ENCODE measurements around the gene LILRA6. TPM values are rescaled to one million over a fixed set of nuclear protein-coding genes. Genes with fewer than 3 reads are reported as not detected.
"Not testable (repeated sequence)": the region's sequence is repeated elsewhere in the genome, so short reads cannot be mapped to it uniquely, and the experiment has no call there.

Gene LILRA6
- total RNA-seq, 1 donor, result not detected

DNA sequence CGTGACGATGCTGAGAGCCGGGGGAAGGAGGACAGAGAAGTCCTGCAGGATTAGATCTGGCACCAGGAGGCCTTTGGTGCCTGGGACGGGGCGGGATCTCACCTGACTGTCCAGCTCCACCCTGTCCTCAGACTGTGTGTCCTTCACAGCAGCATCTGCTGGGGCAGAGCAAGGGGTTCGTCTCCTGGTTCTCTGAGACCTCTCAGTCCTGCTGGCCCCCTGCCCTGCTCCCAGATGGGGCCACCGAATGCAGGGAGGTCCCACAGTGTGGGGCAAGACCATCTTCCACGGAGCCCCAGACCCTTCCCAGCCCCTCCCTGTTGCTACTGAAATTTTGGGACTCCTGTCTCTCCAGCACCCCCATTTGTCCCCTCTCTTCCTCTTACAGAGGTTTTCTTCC lies 24.3 kb downstream of the LILRA6 start:
- Histone ChIP-seq H3K4me1 (ENCODE audit: insufficient read depth, low read length) (no peaks in the 10 kb centered on the region), H3K4me2 (ENCODE audit: insufficient read depth, low read length) (no peak overlapping the region), H3K27me3 (ENCODE audit: insufficient read depth, low read length) (no peaks in the 10 kb centered on the region), H3K4me3 (ENCODE audit: insufficient read depth, low read length) (no peak overlapping the region), H3K36me3 (ENCODE audit: insufficient read depth, low read length) (no peaks in the 10 kb centered on the region), H3K27ac (ENCODE audit: low read depth, low read length) (no peak overlapping the region), H3K79me2 (ENCODE audit: insufficient read depth, low read length) (peaks cover under 1% of the 10 kb centered on the region), H3K9me3 (ENCODE audit: low read depth, low read length) (no peaks in the 10 kb centered on the region), H4K20me1 (ENCODE audit: insufficient read depth, low read length) (no peaks in the 10 kb centered on the region), H2AFZ (ENCODE audit: low read length) (no peak overlapping the region)
- TF ChIP-seq, protein P1, sequence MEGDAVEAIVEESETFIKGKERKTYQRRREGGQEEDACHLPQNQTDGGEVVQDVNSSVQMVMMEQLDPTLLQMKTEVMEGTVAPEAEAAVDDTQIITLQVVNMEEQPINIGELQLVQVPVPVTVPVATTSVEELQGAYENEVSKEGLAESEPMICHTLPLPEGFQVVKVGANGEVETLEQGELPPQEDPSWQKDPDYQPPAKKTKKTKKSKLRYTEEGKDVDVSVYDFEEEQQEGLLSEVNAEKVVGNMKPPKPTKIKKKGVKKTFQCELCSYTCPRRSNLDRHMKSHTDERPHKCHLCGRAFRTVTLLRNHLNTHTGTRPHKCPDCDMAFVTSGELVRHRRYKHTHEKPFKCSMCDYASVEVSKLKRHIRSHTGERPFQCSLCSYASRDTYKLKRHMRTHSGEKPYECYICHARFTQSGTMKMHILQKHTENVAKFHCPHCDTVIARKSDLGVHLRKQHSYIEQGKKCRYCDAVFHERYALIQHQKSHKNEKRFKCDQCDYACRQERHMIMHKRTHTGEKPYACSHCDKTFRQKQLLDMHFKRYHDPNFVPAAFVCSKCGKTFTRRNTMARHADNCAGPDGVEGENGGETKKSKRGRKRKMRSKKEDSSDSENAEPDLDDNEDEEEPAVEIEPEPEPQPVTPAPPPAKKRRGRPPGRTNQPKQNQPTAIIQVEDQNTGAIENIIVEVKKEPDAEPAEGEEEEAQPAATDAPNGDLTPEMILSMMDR (IDR thresholded peaks at IDR 0.05; ENCODE audit: extremely low read depth, low read depth, low read length), result no peak
- DNase-seq (ENCODE audit: insufficient read length, low spot score, missing footprints), result peak; percentile 30

- not testable (repeated sequence) for H3K36me3 ChIP-seq (ENCODE audit: insufficient read depth, low read length); H3K27ac ChIP-seq (ENCODE audit: low read depth, low read length); H4K20me1 ChIP-seq (ENCODE audit: insufficient read depth, low read length); H3K4me1 ChIP-seq (ENCODE audit: insufficient read depth, low read length); H3K4me3 ChIP-seq (ENCODE audit: insufficient read depth, low read length); H3K9me3 ChIP-seq (ENCODE audit: low read depth, low read length); H3K4me2 ChIP-seq (ENCODE audit: insufficient read depth, low read length); H3K27me3 ChIP-seq (ENCODE audit: insufficient read depth, low read length); H2AFZ ChIP-seq (ENCODE audit: low read length); DNase-seq (ENCODE audit: insufficient read length, low spot score, missing footprints); H3K79me2 ChIP-seq (ENCODE audit: insufficient read depth, low read length)
These were observed 24.9 kb downstream of the LILRA6 start for GRCh38 chr19:54217517-54218247.

GRCh38 chr19:54216869-54217268 lies 25.7 kb downstream of the LILRA6 start:
- H2AFZ ChIP-seq (ENCODE audit: low read length), result no peak overlapping the region
- H3K4me3 ChIP-seq (ENCODE audit: insufficient read depth, low read length), result no peak overlapping the region
- H3K9me3 ChIP-seq (ENCODE audit: low read depth, low read length), result no peaks in the 10 kb centered on the region
- peaks cover 3% of the 10 kb centered on the region for H3K79me2 ChIP-seq (ENCODE audit: insufficient read depth, low read length)
- no peaks in the 10 kb centered on the region for H3K36me3 ChIP-seq (ENCODE audit: insufficient read depth, low read length)
- H3K27me3 ChIP-seq (ENCODE audit: insufficient read depth, low read length), result no peaks in the 10 kb centered on the region
- no peaks in the 10 kb centered on the region for H3K4me1 ChIP-seq (ENCODE audit: insufficient read depth, low read length)
- TF ChIP-seq, protein P1 (IDR thresholded peaks at IDR 0.05; ENCODE audit: extremely low read depth, low read depth, low read length), result no peak
- H3K4me2 ChIP-seq (ENCODE audit: insufficient read depth, low read length), result no peak overlapping the region
- no peak overlapping the region for H3K27ac ChIP-seq (ENCODE audit: low read depth, low read length)
- H4K20me1 ChIP-seq (ENCODE audit: insufficient read depth, low read length), result peaks cover 3% of the 10 kb centered on the region
- DNase-seq (ENCODE audit: insufficient read length, low spot score, missing footprints), result peak; percentile 35

DNA sequence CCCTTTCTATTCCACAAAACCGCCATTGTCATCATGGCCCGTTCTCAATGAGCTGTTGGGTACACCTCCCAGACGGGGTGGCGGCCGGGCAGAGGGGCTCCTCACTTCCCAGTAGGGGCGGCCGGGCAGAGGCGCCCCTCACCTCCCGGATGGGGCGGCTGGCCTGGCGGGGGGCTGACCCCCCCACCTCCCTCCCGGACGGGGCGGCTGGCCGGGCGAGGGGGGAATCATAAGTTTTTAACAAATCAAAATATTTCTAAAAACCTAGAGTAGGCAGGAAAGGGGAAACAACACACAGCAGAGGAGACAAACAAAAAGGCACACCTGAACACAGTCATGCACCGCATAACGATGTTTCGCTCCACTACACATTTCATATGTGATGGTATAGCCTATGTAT lies 27.9 kb downstream of the LILRA6 start:
- DNase-seq (ENCODE audit: insufficient read length, low spot score, missing footprints); H2AFZ ChIP-seq (ENCODE audit: low read length); H3K27ac ChIP-seq (ENCODE audit: low read depth, low read length); H3K9me3 ChIP-seq (ENCODE audit: low read depth, low read length); H3K4me3 ChIP-seq (ENCODE audit: insufficient read depth, low read length); H3K36me3 ChIP-seq (ENCODE audit: insufficient read depth, low read length); H3K4me2 ChIP-seq (ENCODE audit: insufficient read depth, low read length); H3K27me3 ChIP-seq (ENCODE audit: insufficient read depth, low read length): not testable (repeated sequence)
- peaks cover 10% of the 10 kb centered on the region for H3K79me2 ChIP-seq (ENCODE audit: insufficient read depth, low read length)
- H4K20me1 ChIP-seq (ENCODE audit: insufficient read depth, low read length), result peaks cover 17% of the 10 kb centered on the region
- peaks cover 14% of the 10 kb centered on the region for H3K4me1 ChIP-seq (ENCODE audit: insufficient read depth, low read length)

DNA sequence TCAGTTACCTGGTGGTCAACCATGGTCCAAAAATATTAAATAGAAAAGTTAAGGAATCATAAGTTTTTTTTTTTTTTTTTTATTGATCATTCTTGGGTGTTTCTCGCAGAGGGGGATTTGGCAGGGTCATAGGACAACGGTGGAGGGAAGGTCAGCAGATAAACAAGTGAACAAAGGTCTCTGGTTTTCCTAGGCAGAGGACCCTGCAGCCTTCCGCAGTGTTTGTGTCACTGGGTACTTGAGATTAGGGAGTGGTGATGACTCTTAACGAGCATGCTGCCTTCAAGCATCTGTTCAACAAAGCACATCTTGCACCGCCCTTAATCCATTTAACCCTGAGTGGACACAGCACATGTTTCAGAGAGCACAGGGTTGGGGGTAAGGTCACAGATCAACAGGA lies 28.4 kb downstream of the LILRA6 start:
- not testable (repeated sequence) for H3K27ac ChIP-seq (ENCODE audit: low read depth, low read length); DNase-seq (ENCODE audit: insufficient read length, low spot score, missing footprints); H3K36me3 ChIP-seq (ENCODE audit: insufficient read depth, low read length); H3K9me3 ChIP-seq (ENCODE audit: low read depth, low read length); H3K4me3 ChIP-seq (ENCODE audit: insufficient read depth, low read length); H2AFZ ChIP-seq (ENCODE audit: low read length); H3K4me2 ChIP-seq (ENCODE audit: insufficient read depth, low read length); H3K27me3 ChIP-seq (ENCODE audit: insufficient read depth, low read length)
- peaks cover 10% of the 10 kb centered on the region for H3K79me2 ChIP-seq (ENCODE audit: insufficient read depth, low read length)
- peaks cover 19% of the 10 kb centered on the region for H3K4me1 ChIP-seq (ENCODE audit: insufficient read depth, low read length)
- H4K20me1 ChIP-seq (ENCODE audit: insufficient read depth, low read length), result peaks cover 22% of the 10 kb centered on the region

Data from osteoblast (primary cell).